ENCODE results near the gene C19orf25. TPM values are rescaled to one million over a fixed set of nuclear protein-coding genes. Genes with fewer than 3 reads are reported as not detected.

The C19orf25 gene
- total and polyA plus RNA-seq, 9 of the 15 experiments (the other 6 are each of a cell fraction or from before 2014, with no cell fraction given): 0.79 to 96.0 (median 36.1) TPM

- no peak for TF ChIP-seq ETV6 (IDR thresholded peaks at IDR 0.05; ENCODE audit: borderline replicate concordance in 1 of 2, low read depth in 2 of 2, low read length in 1 of 2)
- TF ChIP-seq ETV6 (CRISPR knock-in tag; IDR thresholded peaks at IDR 0.05; ENCODE audit: borderline replicate concordance): no peak
- no peak for TF ChIP-seq FOXJ3 (CRISPR knock-in tag; IDR thresholded peaks at IDR 0.05)
- TF ChIP-seq KDM1A (IDR thresholded peaks at IDR 0.05): peak; percentile 72 to 80; a peak in 3 of 4 replicates
- TF ChIP-seq, protein P1, sequence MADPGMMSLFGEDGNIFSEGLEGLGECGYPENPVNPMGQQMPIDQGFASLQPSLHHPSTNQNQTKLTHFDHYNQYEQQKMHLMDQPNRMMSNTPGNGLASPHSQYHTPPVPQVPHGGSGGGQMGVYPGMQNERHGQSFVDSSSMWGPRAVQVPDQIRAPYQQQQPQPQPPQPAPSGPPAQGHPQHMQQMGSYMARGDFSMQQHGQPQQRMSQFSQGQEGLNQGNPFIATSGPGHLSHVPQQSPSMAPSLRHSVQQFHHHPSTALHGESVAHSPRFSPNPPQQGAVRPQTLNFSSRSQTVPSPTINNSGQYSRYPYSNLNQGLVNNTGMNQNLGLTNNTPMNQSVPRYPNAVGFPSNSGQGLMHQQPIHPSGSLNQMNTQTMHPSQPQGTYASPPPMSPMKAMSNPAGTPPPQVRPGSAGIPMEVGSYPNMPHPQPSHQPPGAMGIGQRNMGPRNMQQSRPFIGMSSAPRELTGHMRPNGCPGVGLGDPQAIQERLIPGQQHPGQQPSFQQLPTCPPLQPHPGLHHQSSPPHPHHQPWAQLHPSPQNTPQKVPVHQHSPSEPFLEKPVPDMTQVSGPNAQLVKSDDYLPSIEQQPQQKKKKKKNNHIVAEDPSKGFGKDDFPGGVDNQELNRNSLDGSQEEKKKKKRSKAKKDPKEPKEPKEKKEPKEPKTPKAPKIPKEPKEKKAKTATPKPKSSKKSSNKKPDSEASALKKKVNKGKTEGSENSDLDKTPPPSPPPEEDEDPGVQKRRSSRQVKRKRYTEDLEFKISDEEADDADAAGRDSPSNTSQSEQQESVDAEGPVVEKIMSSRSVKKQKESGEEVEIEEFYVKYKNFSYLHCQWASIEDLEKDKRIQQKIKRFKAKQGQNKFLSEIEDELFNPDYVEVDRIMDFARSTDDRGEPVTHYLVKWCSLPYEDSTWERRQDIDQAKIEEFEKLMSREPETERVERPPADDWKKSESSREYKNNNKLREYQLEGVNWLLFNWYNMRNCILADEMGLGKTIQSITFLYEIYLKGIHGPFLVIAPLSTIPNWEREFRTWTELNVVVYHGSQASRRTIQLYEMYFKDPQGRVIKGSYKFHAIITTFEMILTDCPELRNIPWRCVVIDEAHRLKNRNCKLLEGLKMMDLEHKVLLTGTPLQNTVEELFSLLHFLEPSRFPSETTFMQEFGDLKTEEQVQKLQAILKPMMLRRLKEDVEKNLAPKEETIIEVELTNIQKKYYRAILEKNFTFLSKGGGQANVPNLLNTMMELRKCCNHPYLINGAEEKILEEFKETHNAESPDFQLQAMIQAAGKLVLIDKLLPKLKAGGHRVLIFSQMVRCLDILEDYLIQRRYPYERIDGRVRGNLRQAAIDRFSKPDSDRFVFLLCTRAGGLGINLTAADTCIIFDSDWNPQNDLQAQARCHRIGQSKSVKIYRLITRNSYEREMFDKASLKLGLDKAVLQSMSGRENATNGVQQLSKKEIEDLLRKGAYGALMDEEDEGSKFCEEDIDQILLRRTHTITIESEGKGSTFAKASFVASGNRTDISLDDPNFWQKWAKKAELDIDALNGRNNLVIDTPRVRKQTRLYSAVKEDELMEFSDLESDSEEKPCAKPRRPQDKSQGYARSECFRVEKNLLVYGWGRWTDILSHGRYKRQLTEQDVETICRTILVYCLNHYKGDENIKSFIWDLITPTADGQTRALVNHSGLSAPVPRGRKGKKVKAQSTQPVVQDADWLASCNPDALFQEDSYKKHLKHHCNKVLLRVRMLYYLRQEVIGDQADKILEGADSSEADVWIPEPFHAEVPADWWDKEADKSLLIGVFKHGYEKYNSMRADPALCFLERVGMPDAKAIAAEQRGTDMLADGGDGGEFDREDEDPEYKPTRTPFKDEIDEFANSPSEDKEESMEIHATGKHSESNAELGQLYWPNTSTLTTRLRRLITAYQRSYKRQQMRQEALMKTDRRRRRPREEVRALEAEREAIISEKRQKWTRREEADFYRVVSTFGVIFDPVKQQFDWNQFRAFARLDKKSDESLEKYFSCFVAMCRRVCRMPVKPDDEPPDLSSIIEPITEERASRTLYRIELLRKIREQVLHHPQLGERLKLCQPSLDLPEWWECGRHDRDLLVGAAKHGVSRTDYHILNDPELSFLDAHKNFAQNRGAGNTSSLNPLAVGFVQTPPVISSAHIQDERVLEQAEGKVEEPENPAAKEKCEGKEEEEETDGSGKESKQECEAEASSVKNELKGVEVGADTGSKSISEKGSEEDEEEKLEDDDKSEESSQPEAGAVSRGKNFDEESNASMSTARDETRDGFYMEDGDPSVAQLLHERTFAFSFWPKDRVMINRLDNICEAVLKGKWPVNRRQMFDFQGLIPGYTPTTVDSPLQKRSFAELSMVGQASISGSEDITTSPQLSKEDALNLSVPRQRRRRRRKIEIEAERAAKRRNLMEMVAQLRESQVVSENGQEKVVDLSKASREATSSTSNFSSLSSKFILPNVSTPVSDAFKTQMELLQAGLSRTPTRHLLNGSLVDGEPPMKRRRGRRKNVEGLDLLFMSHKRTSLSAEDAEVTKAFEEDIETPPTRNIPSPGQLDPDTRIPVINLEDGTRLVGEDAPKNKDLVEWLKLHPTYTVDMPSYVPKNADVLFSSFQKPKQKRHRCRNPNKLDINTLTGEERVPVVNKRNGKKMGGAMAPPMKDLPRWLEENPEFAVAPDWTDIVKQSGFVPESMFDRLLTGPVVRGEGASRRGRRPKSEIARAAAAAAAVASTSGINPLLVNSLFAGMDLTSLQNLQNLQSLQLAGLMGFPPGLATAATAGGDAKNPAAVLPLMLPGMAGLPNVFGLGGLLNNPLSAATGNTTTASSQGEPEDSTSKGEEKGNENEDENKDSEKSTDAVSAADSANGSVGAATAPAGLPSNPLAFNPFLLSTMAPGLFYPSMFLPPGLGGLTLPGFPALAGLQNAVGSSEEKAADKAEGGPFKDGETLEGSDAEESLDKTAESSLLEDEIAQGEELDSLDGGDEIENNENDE (IDR thresholded peaks at IDR 0.05; ENCODE audit: low read depth, low read length): no peak
- TF ChIP-seq, protein P2, sequence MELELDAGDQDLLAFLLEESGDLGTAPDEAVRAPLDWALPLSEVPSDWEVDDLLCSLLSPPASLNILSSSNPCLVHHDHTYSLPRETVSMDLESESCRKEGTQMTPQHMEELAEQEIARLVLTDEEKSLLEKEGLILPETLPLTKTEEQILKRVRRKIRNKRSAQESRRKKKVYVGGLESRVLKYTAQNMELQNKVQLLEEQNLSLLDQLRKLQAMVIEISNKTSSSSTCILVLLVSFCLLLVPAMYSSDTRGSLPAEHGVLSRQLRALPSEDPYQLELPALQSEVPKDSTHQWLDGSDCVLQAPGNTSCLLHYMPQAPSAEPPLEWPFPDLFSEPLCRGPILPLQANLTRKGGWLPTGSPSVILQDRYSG (tag; conservative IDR thresholded peaks at IDR 0.05; ENCODE audit: low read depth): no peak
- no peak for TF ChIP-seq SMAD1 (IDR thresholded peaks at IDR 0.05; ENCODE audit: low read depth, low read length, partially characterized antibody)
- no peak for TF ChIP-seq ZNF444 (CRISPR knock-in tag; IDR thresholded peaks at IDR 0.05)
- no peak for TF ChIP-seq NFE2L1 (tag; IDR thresholded peaks at IDR 0.05; ENCODE audit: borderline replicate concordance, low read depth)
- peak; percentile 61; the same call in 1 of the 2 replicates for TF ChIP-seq DPF2 (IDR thresholded peaks at IDR 0.05)
- TF ChIP-seq, protein P3, sequence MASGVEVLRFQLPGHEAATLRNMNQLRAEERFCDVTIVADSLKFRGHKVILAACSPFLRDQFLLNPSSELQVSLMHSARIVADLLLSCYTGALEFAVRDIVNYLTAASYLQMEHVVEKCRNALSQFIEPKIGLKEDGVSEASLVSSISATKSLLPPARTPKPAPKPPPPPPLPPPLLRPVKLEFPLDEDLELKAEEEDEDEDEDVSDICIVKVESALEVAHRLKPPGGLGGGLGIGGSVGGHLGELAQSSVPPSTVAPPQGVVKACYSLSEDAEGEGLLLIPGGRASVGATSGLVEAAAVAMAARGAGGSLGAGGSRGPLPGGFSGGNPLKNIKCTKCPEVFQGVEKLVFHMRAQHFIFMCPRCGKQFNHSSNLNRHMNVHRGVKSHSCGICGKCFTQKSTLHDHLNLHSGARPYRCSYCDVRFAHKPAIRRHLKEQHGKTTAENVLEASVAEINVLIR (CRISPR knock-in tag; IDR thresholded peaks at IDR 0.05): no peak
- no peak for TF ChIP-seq CC2D1A (IDR thresholded peaks at IDR 0.05)
- TF ChIP-seq TRIM24 (IDR thresholded peaks at IDR 0.05): no peak
- TF ChIP-seq ZC3H11A (IDR thresholded peaks at IDR 0.05; ENCODE audit: low read depth, low read length): no peak
Measured at GRCh38 chr19:1445185-1445931, 33.7 kb downstream of the C19orf25 start (continued).

All from K562 (cell line).